Fibroblast of mammary gland (primary cell): ENCODE measurements around the gene MRPL16.
"Not testable (repeated sequence)": the region's sequence is repeated elsewhere in the genome, so short reads cannot be mapped to it uniquely, and the experiment has no call there.

Experiments used
- DNase-seq: peaks from one replicate; pipeline ENCODE4 v3.0.0-alpha.2; 2010; ENCODE audit warnings: low read depth
- H3K4me3 ChIP-seq: 2 replicates; pipeline ENCODE4 v1.5.1; 2011; ENCODE audit warnings: low read depth, mild to moderate bottlenecking, low read length, moderate library complexity; ENCODE audit not compliant: control insufficient read depth
- TF ChIP-seq, protein P1 (sequence below): conservative IDR thresholded peaks from 2 replicates; pipeline ENCODE4 v1.5.1; 2011; ENCODE audit warnings: low read depth, low read length, inconsistent platforms; ENCODE audit not compliant: control insufficient read depth, insufficient read depth

MRPL16 gene

DNA sequence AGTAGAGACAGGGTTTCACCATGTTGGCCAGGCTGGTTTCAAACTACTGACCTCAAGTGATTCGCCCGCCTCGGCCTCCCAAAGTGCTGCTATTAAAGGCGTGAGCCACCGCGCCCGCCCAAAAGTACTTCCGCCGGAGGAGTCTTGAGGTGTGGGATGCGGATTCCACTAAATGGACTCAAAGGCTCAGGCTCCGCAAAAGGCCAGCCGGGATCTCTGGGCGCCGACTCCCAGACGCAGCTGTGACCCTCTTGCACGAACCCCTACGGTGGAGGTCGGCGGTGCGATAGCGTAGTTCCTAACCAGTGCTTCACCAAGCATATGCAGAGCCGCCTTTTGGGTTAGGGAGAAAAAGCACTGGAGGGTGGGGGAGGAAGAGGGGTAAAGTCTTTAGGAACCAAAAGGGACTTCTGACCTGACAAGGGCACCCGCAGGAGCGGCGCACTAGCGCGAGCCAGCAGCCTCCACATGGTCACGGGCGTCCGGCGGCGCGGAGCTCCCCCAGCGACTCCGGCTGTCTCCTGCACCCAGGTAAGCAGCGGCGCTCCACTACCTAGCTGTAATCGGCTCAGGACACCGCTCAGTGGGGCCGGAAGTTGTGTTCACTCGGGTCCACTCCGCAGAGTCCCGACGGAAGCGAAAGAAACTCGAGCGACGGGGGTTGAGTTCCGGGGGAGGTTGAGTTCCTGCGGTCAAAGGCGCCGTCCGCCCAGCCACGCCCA lies at the start of gene MRPL16:
Gene MRPL16, minus strand, starts transcription at position 590 of the 722 bp plus-strand sequence. Its CDS starts 120 bp downstream, at position 470.
- peak within 1 kb of the TSS; percentile 99 for H3K4me3 ChIP-seq
- TF ChIP-seq, protein P1, sequence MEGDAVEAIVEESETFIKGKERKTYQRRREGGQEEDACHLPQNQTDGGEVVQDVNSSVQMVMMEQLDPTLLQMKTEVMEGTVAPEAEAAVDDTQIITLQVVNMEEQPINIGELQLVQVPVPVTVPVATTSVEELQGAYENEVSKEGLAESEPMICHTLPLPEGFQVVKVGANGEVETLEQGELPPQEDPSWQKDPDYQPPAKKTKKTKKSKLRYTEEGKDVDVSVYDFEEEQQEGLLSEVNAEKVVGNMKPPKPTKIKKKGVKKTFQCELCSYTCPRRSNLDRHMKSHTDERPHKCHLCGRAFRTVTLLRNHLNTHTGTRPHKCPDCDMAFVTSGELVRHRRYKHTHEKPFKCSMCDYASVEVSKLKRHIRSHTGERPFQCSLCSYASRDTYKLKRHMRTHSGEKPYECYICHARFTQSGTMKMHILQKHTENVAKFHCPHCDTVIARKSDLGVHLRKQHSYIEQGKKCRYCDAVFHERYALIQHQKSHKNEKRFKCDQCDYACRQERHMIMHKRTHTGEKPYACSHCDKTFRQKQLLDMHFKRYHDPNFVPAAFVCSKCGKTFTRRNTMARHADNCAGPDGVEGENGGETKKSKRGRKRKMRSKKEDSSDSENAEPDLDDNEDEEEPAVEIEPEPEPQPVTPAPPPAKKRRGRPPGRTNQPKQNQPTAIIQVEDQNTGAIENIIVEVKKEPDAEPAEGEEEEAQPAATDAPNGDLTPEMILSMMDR = no peak
- DNase-seq = peak; percentile 86

DNA sequence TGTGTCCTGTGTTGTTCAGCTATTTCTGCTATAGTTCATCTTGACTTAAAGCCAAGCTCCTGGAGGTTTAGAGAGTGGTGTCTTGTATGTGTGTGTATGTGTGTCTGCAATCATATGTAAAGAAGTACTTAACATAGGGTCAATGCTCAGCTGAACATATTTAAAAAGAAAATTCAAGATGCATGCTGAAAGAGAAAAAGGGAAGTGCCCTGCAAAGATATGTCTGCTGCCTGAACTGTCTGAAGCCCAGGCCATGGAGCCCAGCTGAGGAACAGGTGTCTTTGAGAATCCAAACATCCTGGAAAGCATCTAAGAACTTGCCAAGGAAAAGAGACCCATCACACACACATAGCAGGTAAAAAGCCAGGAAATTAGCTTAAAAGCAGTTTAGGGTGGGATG lies 49.1 kb upstream of the MRPL16 start:
- no peak for DNase-seq
- TF ChIP-seq, protein P1 = no peak
- no peak overlapping the region for H3K4me3 ChIP-seq

DNA sequence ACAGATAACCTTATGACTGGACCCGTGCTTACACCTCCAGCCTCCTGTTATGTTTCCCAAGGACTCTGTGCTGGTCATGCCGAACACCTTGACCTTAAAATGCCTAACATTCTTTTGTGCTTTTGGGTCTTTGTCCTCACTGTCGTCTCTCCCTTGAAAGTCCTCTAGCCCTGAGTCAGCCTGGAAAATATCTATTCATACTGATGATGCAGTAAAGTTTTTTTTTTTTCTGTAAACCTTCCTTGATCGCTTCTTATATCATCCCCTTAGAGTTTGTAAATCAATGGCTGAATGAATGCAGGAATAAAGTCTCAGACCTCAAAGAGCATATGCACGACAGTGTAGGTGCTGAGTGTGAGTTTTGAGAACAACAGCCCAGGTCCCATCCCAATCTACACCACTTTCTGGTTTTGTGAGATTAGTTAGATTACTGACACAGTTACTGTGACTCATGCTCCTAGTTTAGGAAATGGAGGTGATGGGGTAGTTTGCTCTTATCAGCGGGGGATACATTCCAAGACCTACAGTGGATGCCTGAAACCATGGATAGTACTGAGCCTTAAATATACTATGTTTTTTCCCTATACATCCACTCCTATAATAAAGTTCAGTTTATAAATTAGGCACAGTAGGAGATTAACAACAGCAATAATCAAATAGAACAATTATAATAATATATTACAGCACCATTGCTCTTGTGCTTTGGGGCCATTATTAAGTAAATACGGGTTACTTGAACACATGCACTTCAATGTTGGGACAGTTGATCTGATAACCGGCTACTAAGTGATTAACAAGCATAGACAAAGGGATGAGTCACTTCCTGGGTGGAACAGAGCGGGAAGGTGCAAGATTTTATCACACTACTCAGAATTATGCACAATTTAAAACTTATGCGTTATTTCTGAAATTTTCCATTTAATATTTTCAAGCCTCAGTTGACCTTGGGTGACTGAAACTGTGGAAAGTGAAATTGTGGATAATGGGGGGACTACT lies 47.2 kb upstream of the MRPL16 start:
- H3K4me3 ChIP-seq = no peak overlapping the region
- no peak for DNase-seq
- TF ChIP-seq, protein P1 = no peak

DNA sequence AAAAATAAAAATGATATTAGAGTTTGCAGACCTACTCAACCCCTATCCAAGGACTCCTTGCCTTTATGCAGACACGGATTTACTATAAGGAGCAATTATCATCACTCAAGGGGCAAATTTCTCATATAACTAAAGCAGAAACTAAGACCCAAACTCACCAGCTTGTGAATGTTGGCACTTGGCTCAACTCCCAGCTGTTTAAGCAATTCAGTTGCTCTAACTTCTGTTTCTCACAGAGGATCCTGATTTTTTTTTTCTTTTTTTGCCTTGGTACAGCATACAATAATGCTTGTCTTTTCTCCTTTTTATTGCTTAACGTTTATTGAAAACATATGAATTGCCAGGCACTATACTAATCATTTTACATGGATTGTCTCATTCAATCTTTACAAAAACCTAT lies 44.3 kb upstream of the MRPL16 start:
- TF ChIP-seq, protein P1 = no peak
- DNase-seq = no peak
- H3K4me3 ChIP-seq = no peak overlapping the region

DNA sequence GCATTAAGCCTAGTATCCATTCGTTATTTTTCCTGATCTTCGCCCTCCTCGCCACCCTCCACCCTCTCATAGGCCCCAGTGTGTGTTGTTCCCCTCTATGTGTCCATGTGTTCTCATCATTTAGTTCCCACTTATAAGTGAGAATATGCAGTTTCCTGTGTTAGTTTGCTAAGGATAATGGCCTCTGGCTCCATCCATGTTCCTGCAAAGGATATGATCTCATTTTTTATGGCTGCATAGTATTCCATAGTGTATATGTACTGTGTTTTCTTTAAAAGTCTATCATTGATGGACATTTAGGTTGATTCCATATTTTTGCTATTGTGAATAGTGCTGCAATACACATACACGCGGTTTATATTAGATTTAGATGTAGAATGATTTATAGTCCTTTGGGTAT lies 40.8 kb upstream of the MRPL16 start:
- DNase-seq, H3K4me3 ChIP-seq: not testable (repeated sequence)

DNA sequence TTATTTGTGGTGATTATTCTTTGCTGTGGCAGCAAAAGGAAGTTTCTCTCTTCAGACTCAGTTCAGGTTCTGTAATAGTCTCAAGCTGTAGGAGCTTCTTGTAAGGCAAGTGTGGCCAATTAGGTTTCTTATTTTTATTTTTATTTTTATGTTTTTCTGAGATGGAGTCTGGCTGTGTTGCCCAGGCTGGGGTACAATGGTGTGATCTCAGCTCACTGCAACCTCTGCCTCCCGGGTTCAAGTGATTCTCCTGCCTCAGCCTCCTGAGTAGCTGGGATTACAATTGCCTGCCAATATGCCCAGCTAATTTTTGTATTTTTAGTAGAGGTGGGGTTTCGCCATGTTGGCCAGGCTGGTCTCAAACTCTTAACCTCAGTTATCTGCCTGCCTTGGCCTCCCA lies 39.0 kb upstream of the MRPL16 start:
- not testable (repeated sequence) for DNase-seq, H3K4me3 ChIP-seq

DNA sequence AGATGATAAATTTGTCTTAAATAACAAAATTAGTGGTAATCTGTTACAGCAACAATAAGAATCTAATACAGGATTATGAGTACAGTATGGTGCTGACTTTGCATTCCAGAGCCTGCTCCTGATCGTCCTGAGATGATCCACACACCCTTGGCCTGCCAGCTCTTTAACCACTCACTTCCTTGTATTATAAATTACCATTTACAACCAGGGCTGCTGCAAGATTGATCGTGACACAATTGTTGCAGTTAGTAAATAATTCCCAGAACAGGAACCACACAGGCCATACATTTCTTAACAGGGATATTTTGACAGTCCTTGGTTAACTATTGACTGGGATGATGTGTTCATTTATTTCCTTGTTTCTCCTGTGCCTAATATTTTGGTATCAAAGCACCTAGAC lies 38.6 kb upstream of the MRPL16 start:
- DNase-seq = no peak
- TF ChIP-seq, protein P1 = no peak

DNA sequence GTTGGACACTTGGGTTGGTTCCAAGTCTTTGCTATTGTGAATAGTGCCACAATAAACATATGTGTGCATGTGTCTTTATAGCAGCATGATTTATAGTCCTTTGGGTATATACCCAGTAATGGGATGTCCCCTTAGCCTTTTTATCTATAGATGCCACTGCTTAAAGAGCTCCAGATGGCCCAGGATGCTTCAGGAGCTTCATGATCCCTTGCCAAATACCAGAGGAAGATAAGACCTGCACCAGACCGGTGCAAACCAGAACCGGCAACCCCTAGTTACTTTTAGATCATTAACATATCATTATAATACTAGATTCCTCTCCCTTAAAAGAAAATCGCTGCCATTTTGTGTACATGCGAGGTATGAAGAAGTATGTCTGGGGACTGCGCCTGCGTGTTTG lies 37.9 kb upstream of the MRPL16 start:
- not testable (repeated sequence) for H3K4me3 ChIP-seq, DNase-seq

More for the DNA sequence above, 38.6 kb upstream of the MRPL16 start:
- no peak overlapping the region for H3K4me3 ChIP-seq
